Epithelial cell of esophagus (primary cell): ENCODE results near the gene TTC16.

Experiments
- DNase-seq: peaks from one replicate; pipeline ENCODE4 v3.0.0; 2010; ENCODE audit warnings: low read depth
- H3K4me3 ChIP-seq: 2 replicates; pipeline ENCODE4 v1.5.1; 2011; ENCODE audit warnings: mild to moderate bottlenecking, low read length, control low read depth
- CTCF ChIP-seq: IDR thresholded peaks from 2 replicates; pipeline ENCODE4 v1.5.1; 2011; ENCODE audit warnings: low read depth, mild to moderate bottlenecking, low read length, control low read depth, inconsistent platforms; ENCODE audit not compliant: insufficient read depth; ENCODE audit errors: missing control alignments

The TTC16 gene

DNA sequence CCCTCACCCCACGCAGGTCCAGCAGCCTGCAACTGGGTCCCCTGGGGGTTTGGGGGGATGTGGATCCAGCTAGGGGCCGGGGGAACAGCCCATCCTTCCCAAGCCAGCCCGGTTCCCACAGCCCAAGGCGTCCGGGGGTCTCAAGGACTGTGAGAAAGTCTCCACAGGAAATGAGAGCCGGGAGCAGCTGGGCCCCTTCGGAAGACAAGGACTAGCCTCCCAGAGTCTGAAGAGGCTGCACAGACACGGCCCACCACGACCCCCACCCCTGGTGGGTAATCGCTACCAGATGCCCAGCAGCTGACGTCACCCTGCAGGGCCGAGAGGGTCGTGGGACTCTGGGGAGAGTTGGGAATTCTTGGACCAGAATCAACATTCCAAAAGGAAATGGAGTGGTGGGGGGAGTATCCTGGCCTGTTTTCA, 52.0 kb downstream of the TTC16 start:
- no peak for TF ChIP-seq CTCF
- H3K4me3 ChIP-seq: no peak overlapping the region
- no peak for DNase-seq

DNA sequence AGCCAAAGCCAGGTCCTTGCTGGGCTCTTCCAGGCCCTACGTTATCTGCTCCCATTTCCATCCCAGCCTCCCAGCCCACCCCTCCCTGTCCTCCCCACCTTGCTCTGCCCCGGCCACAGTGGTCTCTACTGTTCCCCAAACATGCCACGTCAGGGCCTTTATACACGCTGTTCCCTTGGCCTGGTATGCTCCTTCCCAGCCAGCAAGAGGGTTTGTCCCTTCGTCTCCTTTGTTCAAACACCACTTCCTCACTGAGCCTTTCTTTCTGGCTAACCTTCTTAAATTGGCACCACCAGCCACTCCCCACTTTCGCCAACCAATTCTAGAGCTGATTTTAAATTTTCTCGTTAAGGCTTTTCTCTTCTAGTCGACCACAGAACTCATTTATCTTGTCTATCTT, 52.8 kb downstream of the TTC16 start:
- TF ChIP-seq CTCF: no peak
- H3K4me3 ChIP-seq: no peak overlapping the region
- DNase-seq: no peak

- no peak overlapping the region for H3K4me3 ChIP-seq
- TF ChIP-seq CTCF: no peak
- no peak for DNase-seq
Observed at GRCh38 chr9:127769101-127769500, 53.2 kb downstream of the TTC16 start.

- no peak for TF ChIP-seq CTCF
- H3K4me3 ChIP-seq: no peak overlapping the region
- DNase-seq: no peak
Observed at GRCh38 chr9:127769929-127770582, 54.2 kb downstream of the TTC16 start.

GRCh38 chr9:127770583-127770904, 54.7 kb downstream of the TTC16 start:
- DNase-seq: no peak
- no peak overlapping the region for H3K4me3 ChIP-seq
- no peak for TF ChIP-seq CTCF

DNA sequence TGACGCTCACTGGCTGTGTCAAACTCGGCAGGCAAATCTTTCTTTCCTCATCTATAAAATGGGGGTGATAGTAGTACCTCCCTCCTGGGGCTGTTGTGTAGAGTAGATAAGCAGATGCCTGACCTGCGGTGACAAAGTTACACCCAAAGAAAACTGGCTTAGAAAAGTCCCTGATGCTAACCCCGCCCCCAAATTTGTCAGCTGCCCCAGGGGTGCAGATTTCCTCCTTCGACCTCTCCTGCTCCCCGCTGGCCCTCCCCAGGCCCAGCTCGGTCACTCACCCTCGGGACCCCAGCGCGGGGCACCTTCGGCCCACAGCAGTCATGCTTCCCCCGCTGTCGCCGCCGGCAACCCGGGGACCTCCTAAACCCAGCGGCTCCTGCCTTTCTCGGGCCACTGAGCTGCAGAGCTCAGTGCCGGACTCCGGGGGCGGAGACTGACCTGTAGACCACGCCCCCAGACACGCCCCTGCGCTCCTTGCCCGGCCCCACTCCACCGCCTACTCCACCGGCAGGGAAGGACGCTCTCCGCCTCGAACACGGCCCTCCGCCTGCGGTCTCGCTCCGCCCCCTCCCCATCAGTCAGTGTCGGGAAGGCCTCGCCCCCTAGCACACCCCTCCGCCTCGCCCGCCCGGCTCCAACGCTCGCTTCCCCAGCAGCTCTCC, 55.2 kb downstream of the TTC16 start:
- no peak for TF ChIP-seq CTCF
- peak; percentile 99 for DNase-seq
- peak overlapping the region; percentile 34 for H3K4me3 ChIP-seq
